ENCODE measurements around the gene HOXA5. TPM values are rescaled to one million over a fixed set of nuclear protein-coding genes. Genes with fewer than 3 reads are reported as not detected.
A peak's percentile ranks its signal among the peaks of the same experiment; 100 is the strongest.

The HOXA5 gene
- total RNA-seq, 1 experiment from 2014 or later: 10.6 TPM

GRCh38 chr7:27111042-27111750 is 32.3 kb downstream of the HOXA5 start:
- Mint-ChIP-seq H3K4me3 (ENCODE audit: low read depth, unreplicated experiment) (peak overlapping the region; percentile 78), H3K27me3 (ENCODE audit: unreplicated experiment) (no peaks in the 10 kb centered on the region), H3K27ac (ENCODE audit: unreplicated experiment) (peak overlapping the region; percentile 72), H3K4me1 (ENCODE audit: low read depth, unreplicated experiment) (peaks cover 45% of the 10 kb centered on the region), H3K36me3 (ENCODE audit: insufficient read depth, unreplicated experiment) (peaks cover 40% of the 10 kb centered on the region), H3K9me3 (ENCODE audit: low read depth, unreplicated experiment) (no peaks in the 10 kb centered on the region)
- no peak for TF ChIP-seq CTCF (IDR thresholded peaks at IDR 0.05; ENCODE audit: unreplicated experiment)
- BruUV-seq (replicated peaks): no TSS peak
- DNase-seq: peak; percentile 46
- CTCF ChIA-PET: interaction anchor here (1.8 kb wide), 1 partner anchor 12 kb away, joined by 5 read pairs; no protein-coding TSS in a partner anchor
- intact Hi-C loops (cut with micrococcal nuclease; ENCODE audit: unreplicated experiment): no loop called here

- H3K4me3 Mint-ChIP-seq (ENCODE audit: low read depth, unreplicated experiment): peak overlapping the region; percentile 78
- DNase-seq: no peak
- H3K36me3 Mint-ChIP-seq (ENCODE audit: insufficient read depth, unreplicated experiment): peaks cover 33% of the 10 kb centered on the region
- no TSS peak for BruUV-seq (replicated peaks)
- intact Hi-C loops (cut with micrococcal nuclease; ENCODE audit: unreplicated experiment): no loop called here
- H3K27ac Mint-ChIP-seq (ENCODE audit: unreplicated experiment): peak overlapping the region; percentile 72
- no peaks in the 10 kb centered on the region for H3K27me3 Mint-ChIP-seq (ENCODE audit: unreplicated experiment)
- CTCF ChIA-PET: interaction anchor here (1.8 kb wide), 1 partner anchor 11 kb away, joined by 5 read pairs; no protein-coding TSS in a partner anchor
- TF ChIP-seq CTCF (IDR thresholded peaks at IDR 0.05; ENCODE audit: unreplicated experiment): no peak
- no peaks in the 10 kb centered on the region for H3K9me3 Mint-ChIP-seq (ENCODE audit: low read depth, unreplicated experiment)
- peaks cover 40% of the 10 kb centered on the region for H3K4me1 Mint-ChIP-seq (ENCODE audit: low read depth, unreplicated experiment)
Measured at GRCh38 chr7:27110186-27111031, 33.1 kb downstream of the HOXA5 start.

GRCh38 chr7:27109466-27110185 is 33.9 kb downstream of the HOXA5 start:
- peaks cover 34% of the 10 kb centered on the region for H3K4me1 Mint-ChIP-seq (ENCODE audit: low read depth, unreplicated experiment)
- BruUV-seq (replicated peaks): no TSS peak
- TF ChIP-seq CTCF (IDR thresholded peaks at IDR 0.05; ENCODE audit: unreplicated experiment): no peak
- H3K27ac Mint-ChIP-seq (ENCODE audit: unreplicated experiment): no peak overlapping the region
- H3K4me3 Mint-ChIP-seq (ENCODE audit: low read depth, unreplicated experiment): no peak overlapping the region
- H3K27me3 Mint-ChIP-seq (ENCODE audit: unreplicated experiment): peaks cover 3% of the 10 kb centered on the region
- no peaks in the 10 kb centered on the region for H3K9me3 Mint-ChIP-seq (ENCODE audit: low read depth, unreplicated experiment)
- CTCF ChIA-PET: interaction anchor here (1.8 kb wide), 1 partner anchor 10 kb away, joined by 5 read pairs; no protein-coding TSS in a partner anchor
- H3K36me3 Mint-ChIP-seq (ENCODE audit: insufficient read depth, unreplicated experiment): peaks cover 25% of the 10 kb centered on the region
- intact Hi-C loops (cut with micrococcal nuclease; ENCODE audit: unreplicated experiment): no loop called here
- no peak for DNase-seq

- BruUV-seq (replicated peaks): no TSS peak
- H3K4me1 Mint-ChIP-seq (ENCODE audit: low read depth, unreplicated experiment): peaks cover 35% of the 10 kb centered on the region
- peaks cover 17% of the 10 kb centered on the region for H3K36me3 Mint-ChIP-seq (ENCODE audit: insufficient read depth, unreplicated experiment)
- DNase-seq: no peak
- no peak overlapping the region for H3K4me3 Mint-ChIP-seq (ENCODE audit: low read depth, unreplicated experiment)
- no peak for TF ChIP-seq CTCF (IDR thresholded peaks at IDR 0.05; ENCODE audit: unreplicated experiment)
- CTCF ChIA-PET: no interaction called here
- H3K27ac Mint-ChIP-seq (ENCODE audit: unreplicated experiment): no peak overlapping the region
- peaks cover 13% of the 10 kb centered on the region for H3K27me3 Mint-ChIP-seq (ENCODE audit: unreplicated experiment)
- no peaks in the 10 kb centered on the region for H3K9me3 Mint-ChIP-seq (ENCODE audit: low read depth, unreplicated experiment)
- intact Hi-C loops (cut with micrococcal nuclease; ENCODE audit: unreplicated experiment): no loop called here
Measured at GRCh38 chr7:27108390-27109127, 34.9 kb downstream of the HOXA5 start.

Measured in Calu3 (cell line).